Measurements from ENCODE around the gene C12orf56. TPM values are rescaled to one million over a fixed set of nuclear protein-coding genes. Genes with fewer than 3 reads are reported as not detected.

The C12orf56 gene
- total RNA-seq, 1 experiment from 2014 or later: 9.3 TPM

GRCh38 chr12:64395739-64396138 lies 5.2 kb upstream of the C12orf56 start:
- no peaks in the 10 kb centered on the region for H3K36me3 Mint-ChIP-seq (ENCODE audit: insufficient read depth, unreplicated experiment)
- intact Hi-C loops (cut with micrococcal nuclease; ENCODE audit: unreplicated experiment): no loop called here
- H3K27ac Mint-ChIP-seq (ENCODE audit: unreplicated experiment): no peak overlapping the region
- H3K9me3 ChIP-seq: no peaks in the 10 kb centered on the region
- H3K4me1 ChIP-seq: no peaks in the 10 kb centered on the region
- no peaks in the 10 kb centered on the region for H3K9me3 Mint-ChIP-seq (ENCODE audit: unreplicated experiment)
- no peaks in the 10 kb centered on the region for H3K36me3 ChIP-seq (ENCODE audit: control insufficient read depth, insufficient read depth, low read length)
- CTCF ChIA-PET: no interaction called here
- no peaks in the 10 kb centered on the region for H3K4me1 Mint-ChIP-seq (ENCODE audit: low read depth, unreplicated experiment)
- H3K27me3 Mint-ChIP-seq (ENCODE audit: insufficient read depth, unreplicated experiment): no peaks in the 10 kb centered on the region
- H3K4me3 ChIP-seq (ENCODE audit: low read depth, low read length): no peak overlapping the region
- DNase-seq: no peak
- no TSS peak for BruUV-seq (replicated peaks)
- H3K4me3 Mint-ChIP-seq (ENCODE audit: unreplicated experiment): no peak overlapping the region
- POLR2A ChIA-PET: no interaction called here
- TF ChIP-seq CTCF (IDR thresholded peaks at IDR 0.05; ENCODE audit: insufficient read depth in 1 of 2, low read depth in 1 of 2, low read length in 1 of 2, severe bottlenecking in 1 of 2, unreplicated experiment in 1 of 2): no peak
- H3K27me3 ChIP-seq (replicated peaks; ENCODE audit: control insufficient read depth, insufficient read depth, low read length): no peaks in the 10 kb centered on the region

GRCh38 chr12:64392221-64392620 lies 1.7 kb upstream of the C12orf56 start:
- ChIA-PET POLR2A (no interaction called here), CTCF (no interaction called here)
- H3K4me3 ChIP-seq (ENCODE audit: low read depth, low read length): no peak overlapping the region
- peak; percentile 18 to 25 for TF ChIP-seq CTCF (IDR thresholded peaks at IDR 0.05; ENCODE audit: insufficient read depth in 1 of 2, low read depth in 1 of 2, low read length in 1 of 2, severe bottlenecking in 1 of 2, unreplicated experiment in 1 of 2)
- peak in 1 of 2 experiments; percentile 31 for DNase-seq
- BruUV-seq (replicated peaks): no TSS peak
- H3K9me3 Mint-ChIP-seq (ENCODE audit: unreplicated experiment): no peaks in the 10 kb centered on the region
- no peaks in the 10 kb centered on the region for H3K4me1 ChIP-seq
- no peaks in the 10 kb centered on the region for H3K27me3 ChIP-seq (replicated peaks; ENCODE audit: control insufficient read depth, insufficient read depth, low read length)
- no peak overlapping the region for H3K27ac Mint-ChIP-seq (ENCODE audit: unreplicated experiment)
- no peaks in the 10 kb centered on the region for H3K27me3 Mint-ChIP-seq (ENCODE audit: insufficient read depth, unreplicated experiment)
- H3K36me3 ChIP-seq (ENCODE audit: control insufficient read depth, insufficient read depth, low read length): no peaks in the 10 kb centered on the region
- H3K4me1 Mint-ChIP-seq (ENCODE audit: low read depth, unreplicated experiment): no peaks in the 10 kb centered on the region
- no peak overlapping the region for H3K4me3 Mint-ChIP-seq (ENCODE audit: unreplicated experiment)
- H3K9me3 ChIP-seq: no peaks in the 10 kb centered on the region
- intact Hi-C loops (cut with micrococcal nuclease; ENCODE audit: unreplicated experiment): loop anchor here (1.0 to 2.0 kb wide), 2 partner anchors 119 to 565 kb away; no protein-coding TSS in a partner anchor
- no peaks in the 10 kb centered on the region for H3K36me3 Mint-ChIP-seq (ENCODE audit: insufficient read depth, unreplicated experiment)

- Histone ChIP-seq H3K9me3 (no peaks in the 10 kb centered on the region), H3K36me3 (ENCODE audit: control insufficient read depth, insufficient read depth, low read length) (no peaks in the 10 kb centered on the region), H3K4me1 (no peaks in the 10 kb centered on the region), H3K4me3 (ENCODE audit: low read depth, low read length) (no peak overlapping the region), H3K27me3 (replicated peaks; ENCODE audit: control insufficient read depth, insufficient read depth, low read length) (no peaks in the 10 kb centered on the region)
- Mint-ChIP-seq H3K4me3 (ENCODE audit: unreplicated experiment) (no peak overlapping the region), H3K27me3 (ENCODE audit: insufficient read depth, unreplicated experiment) (no peaks in the 10 kb centered on the region), H3K27ac (ENCODE audit: unreplicated experiment) (no peak overlapping the region), H3K36me3 (ENCODE audit: insufficient read depth, unreplicated experiment) (no peaks in the 10 kb centered on the region), H3K9me3 (ENCODE audit: unreplicated experiment) (no peaks in the 10 kb centered on the region), H3K4me1 (ENCODE audit: low read depth, unreplicated experiment) (no peaks in the 10 kb centered on the region)
- DNase-seq: no peak
- POLR2A ChIA-PET: no interaction called here
- no TSS peak for BruUV-seq (replicated peaks)
- intact Hi-C loops (cut with micrococcal nuclease; ENCODE audit: unreplicated experiment): no loop called here
- CTCF ChIA-PET: no interaction called here
- TF ChIP-seq CTCF (IDR thresholded peaks at IDR 0.05; ENCODE audit: insufficient read depth in 1 of 2, low read depth in 1 of 2, low read length in 1 of 2, severe bottlenecking in 1 of 2, unreplicated experiment in 1 of 2): no peak
Observed at GRCh38 chr12:64389154-64389553, 1.4 kb downstream of the C12orf56 start.

All from Caco-2 (cell line).